H9 (cell line): Measurements from ENCODE around the gene MAPK8IP2. TPM values are rescaled to one million over a fixed set of nuclear protein-coding genes. Genes with fewer than 3 reads are reported as not detected.

Experiments used
- DNase-seq: peaks from one replicate; pipeline ENCODE4 v3.0.0-alpha.2; 2017
- H2AFZ ChIP-seq: one replicate; pipeline ENCODE4 v1.6.1; 2013; ENCODE audit warnings: mild to moderate bottlenecking, low read length, control low read depth, moderate library complexity
- H2AK5ac ChIP-seq: 2 replicates; pipeline ENCODE4 v1.6.1; 2013; ENCODE audit warnings: low read length, control low read depth, mixed read lengths; ENCODE audit not compliant: insufficient read length
- H2BK120ac ChIP-seq: one replicate; pipeline ENCODE4 v1.6.1; 2013; ENCODE audit warnings: low read depth, mild to moderate bottlenecking, low read length, control low read depth, inconsistent platforms; ENCODE audit not compliant: poor library complexity, severe bottlenecking
- H2BK12ac ChIP-seq: 2 replicates; pipeline ENCODE4 v1.6.1; 2013; ENCODE audit warnings: low read length, control low read depth, mixed read lengths, low read depth; ENCODE audit not compliant: insufficient read length
- H2BK15ac ChIP-seq: 2 replicates; pipeline ENCODE4 v1.6.1; 2013; ENCODE audit warnings: low read depth, low read length, control low read depth
- H2BK20ac ChIP-seq: one replicate; pipeline ENCODE4 v1.6.1; 2013; ENCODE audit warnings: low read depth, mild to moderate bottlenecking, low read length, control low read depth, inconsistent platforms; ENCODE audit not compliant: poor library complexity, severe bottlenecking
- H2BK5ac ChIP-seq: 2 replicates; pipeline ENCODE4 v1.6.1; 2013; ENCODE audit warnings: low read length, control low read depth, mixed read lengths; ENCODE audit not compliant: insufficient read length
- H3K14ac ChIP-seq: 2 replicates; pipeline ENCODE4 v1.6.1; 2013; ENCODE audit warnings: low read length, control low read depth; ENCODE audit not compliant: insufficient read depth
- H3K18ac ChIP-seq: 2 replicates; pipeline ENCODE4 v1.6.1; 2013; ENCODE audit warnings: low read depth, mild to moderate bottlenecking, mixed read lengths, low read length, control low read depth; ENCODE audit not compliant: insufficient read length
- H3K23ac ChIP-seq: 2 replicates; pipeline ENCODE4 v1.6.1; 2013; ENCODE audit warnings: low read length, control low read depth, mixed read lengths, low read depth; ENCODE audit not compliant: insufficient read length
- H3K23me2 ChIP-seq: 2 replicates; pipeline ENCODE4 v1.6.1; 2013; ENCODE audit warnings: low read depth, mild to moderate bottlenecking, mixed read lengths, low read length, control low read depth; ENCODE audit not compliant: insufficient read length, poor library complexity, severe bottlenecking
- H3K27ac ChIP-seq: 2 replicates; pipeline ENCODE4 v1.5.1; 2013; ENCODE audit warnings: low read length, control low read depth, mixed read lengths, low read depth; ENCODE audit not compliant: insufficient read length
- H3K27me3 ChIP-seq: 2 replicates; pipeline ENCODE4 v1.6.1; 2013; ENCODE audit warnings: low read length, control low read depth, inconsistent platforms; ENCODE audit not compliant: insufficient read depth
- H3K4ac ChIP-seq: 2 replicates; pipeline ENCODE4 v1.6.1; 2013; ENCODE audit warnings: low read depth, mild to moderate bottlenecking, control low read depth, inconsistent platforms, low read length, moderate library complexity
- H3K4me1 ChIP-seq: 2 replicates; pipeline ENCODE4 v1.6.1; 2013; ENCODE audit warnings: low read length, control low read depth, inconsistent platforms; ENCODE audit not compliant: insufficient read depth
- H3K4me2 ChIP-seq: 2 replicates; pipeline ENCODE4 v1.6.1; 2013; ENCODE audit warnings: low read length, control low read depth, mixed read lengths; ENCODE audit not compliant: insufficient read length, insufficient read depth
- H3K56ac ChIP-seq: 2 replicates; pipeline ENCODE4 v1.6.1; 2013; ENCODE audit warnings: low read depth, mild to moderate bottlenecking, mixed read lengths, low read length, control low read depth; ENCODE audit not compliant: insufficient read length
- H3K79me1 ChIP-seq: 2 replicates; pipeline ENCODE4 v1.6.1; 2013; ENCODE audit warnings: low read depth, mild to moderate bottlenecking, moderate library complexity, low read length, control low read depth, inconsistent platforms; ENCODE audit not compliant: insufficient read depth, poor library complexity, severe bottlenecking
- H3K79me2 ChIP-seq: 2 replicates; pipeline ENCODE4 v1.6.1; 2013; ENCODE audit warnings: low read length, control low read depth, inconsistent platforms; ENCODE audit not compliant: insufficient read depth
- H3K9ac ChIP-seq: 2 replicates; pipeline ENCODE4 v1.6.1; 2013; ENCODE audit warnings: low read length, control low read depth, mixed read lengths; ENCODE audit not compliant: insufficient read length; ENCODE audit errors: extremely low read depth
- H3K9me3 ChIP-seq: one replicate; pipeline ENCODE4 v1.6.1; 2013; ENCODE audit warnings: low read depth, low read length, inconsistent platforms; ENCODE audit not compliant: control insufficient read depth
- H3T11ph ChIP-seq: one replicate; pipeline ENCODE4 v1.6.1; 2013; ENCODE audit warnings: mild to moderate bottlenecking, low read length, control low read depth, inconsistent platforms
- H4K20me1 ChIP-seq: one replicate; pipeline ENCODE4 v1.6.1; 2013; ENCODE audit not compliant: control insufficient read depth, insufficient read length, insufficient read depth
- H4K5ac ChIP-seq: 2 replicates; pipeline ENCODE4 v1.6.1; 2013; ENCODE audit warnings: low read depth, mild to moderate bottlenecking, mixed read lengths, low read length, control low read depth; ENCODE audit not compliant: insufficient read length
- H4K8ac ChIP-seq: replicated peaks from 2 replicates; pipeline ENCODE4 v1.6.1; 2013; ENCODE audit warnings: low read length, control low read depth, mixed read lengths, low read depth; ENCODE audit not compliant: insufficient read length
- H4K91ac ChIP-seq: 2 replicates; pipeline ENCODE4 v1.6.1; 2013; ENCODE audit warnings: low read depth, mild to moderate bottlenecking, moderate library complexity, mixed read lengths, low read length, control low read depth; ENCODE audit not compliant: insufficient read length
- H3K27ac Mint-ChIP-seq, 3 experiments: 2 replicates in 2 of 3; 3 replicates in 1 of 3; pipeline ENCODE4 v1.8.0; 2020 to 2021; ENCODE audit warnings: mixed read lengths in 3 of 3, mild to moderate bottlenecking in 1 of 3, moderate library complexity in 1 of 3
- H3K27me3 Mint-ChIP-seq: 2 replicates; pipeline ENCODE4 v1.8.0; 2021; ENCODE audit warnings: low read depth, mild to moderate bottlenecking, moderate library complexity, mixed read lengths
- H3K36me3 Mint-ChIP-seq, 3 experiments: 2 replicates in 2 of 3; 3 replicates in 1 of 3; pipeline ENCODE4 v1.8.0; 2020 to 2021; ENCODE audit warnings: low read depth in 3 of 3, mixed read lengths in 3 of 3; ENCODE audit not compliant: insufficient read depth in 1 of 3
- H3K4me1 Mint-ChIP-seq, 2 experiments: 2 replicates each; pipeline ENCODE4 v1.8.0; 2020; ENCODE audit warnings: mixed read lengths in 2 of 2
- H3K4me3 Mint-ChIP-seq, 2 experiments: 2 replicates in 1 of 2; 3 replicates in 1 of 2; pipeline ENCODE4 v1.8.0; 2020 to 2021; ENCODE audit warnings: mild to moderate bottlenecking in 2 of 2, mixed read lengths in 2 of 2, moderate library complexity in 1 of 2
- H3K9me3 Mint-ChIP-seq, 2 experiments: 2 replicates in 1 of 2; 3 replicates in 1 of 2; pipeline ENCODE4 v1.8.0; 2020; ENCODE audit warnings: mild to moderate bottlenecking in 2 of 2, mixed read lengths in 2 of 2, moderate library complexity in 1 of 2
- WGBS: extraction: QIAGEN DNeasy Blood & Tissue Kit; methylation state at CpG from one replicate; pipeline ENCODE4 v1.1.7; 2013; ENCODE audit warnings: missing lambda C conversion rate, low lambda C conversion rate, mixed read lengths; ENCODE audit not compliant: insufficient read length; ENCODE audit errors: extremely low coverage; 5-methylcytosine and 5-hydroxymethylcytosine counted together
- total RNA-seq: library from RNA; stranded (reverse); gene quantifications from 2 replicates; pipeline ENCODE4 v1.2.1, GENCODE V29; 2021
- TF ChIP-seq, protein P1 (sequence below): fragments of 200-600 bp; sonication (generic); conservative IDR thresholded peaks from 3 replicates; pipeline ENCODE4 v1.8.0; 2021; ENCODE audit warnings: antibody characterized with exemption, mild to moderate bottlenecking

MAPK8IP2 gene
- total RNA-seq, 1 experiment from 2014 or later: 5.7 TPM

DNA sequence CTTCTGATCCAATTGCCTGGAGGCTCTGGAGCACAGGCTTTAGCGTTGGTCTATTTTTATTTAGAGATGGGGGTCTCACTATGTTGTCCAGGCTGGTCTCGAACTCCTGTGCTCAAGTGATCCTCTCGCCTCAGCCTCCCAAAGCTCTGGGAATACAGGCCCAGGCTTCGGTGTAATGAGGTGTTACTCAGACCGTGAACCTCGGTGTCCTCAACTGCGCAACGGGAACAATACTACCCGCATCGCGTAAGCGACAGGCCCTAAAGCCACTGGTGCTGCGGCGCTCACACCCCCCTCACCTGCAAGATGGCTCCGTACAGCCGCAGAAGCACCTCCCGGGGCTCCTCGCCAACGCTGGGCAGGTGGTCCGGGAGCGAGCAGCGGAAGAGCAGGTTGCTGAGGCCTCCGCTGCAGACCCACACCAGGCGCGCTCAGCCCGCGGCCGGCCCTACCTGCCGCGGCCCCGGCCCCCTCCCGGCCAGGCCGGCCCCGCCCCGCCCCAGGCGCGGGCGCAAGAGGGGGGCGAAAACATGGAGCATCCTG is 18.6 kb upstream of the MAPK8IP2 start:
- no CpG with 5 or more reads among the region's 39 CpGs for WGBS
- H4K8ac ChIP-seq: no peak overlapping the region
- no peak overlapping the region for H3K27ac ChIP-seq
- H4K91ac ChIP-seq: no peak overlapping the region
- Mint-ChIP-seq H3K36me3 (peaks cover 4 to 24% (median 20%) of the 10 kb centered on the region in 3 experiments; a peak in 6 of 7 replicates), H3K9me3 (no peaks in the 10 kb centered on the region), H3K27ac (peak overlapping the region; percentile 85 to 90 (median 86); a peak in 4 of 7 replicates), H3K27me3 (peaks cover 6% of the 10 kb centered on the region), H3K4me1 (peaks cover 14 to 23% of the 10 kb centered on the region in 2 experiments), H3K4me3 (peak overlapping the region; percentile 80 to 89)
- H3T11ph ChIP-seq: no peak overlapping the region
- no peaks in the 10 kb centered on the region for H4K20me1 ChIP-seq
- no peak for DNase-seq
- TF ChIP-seq, protein P1, sequence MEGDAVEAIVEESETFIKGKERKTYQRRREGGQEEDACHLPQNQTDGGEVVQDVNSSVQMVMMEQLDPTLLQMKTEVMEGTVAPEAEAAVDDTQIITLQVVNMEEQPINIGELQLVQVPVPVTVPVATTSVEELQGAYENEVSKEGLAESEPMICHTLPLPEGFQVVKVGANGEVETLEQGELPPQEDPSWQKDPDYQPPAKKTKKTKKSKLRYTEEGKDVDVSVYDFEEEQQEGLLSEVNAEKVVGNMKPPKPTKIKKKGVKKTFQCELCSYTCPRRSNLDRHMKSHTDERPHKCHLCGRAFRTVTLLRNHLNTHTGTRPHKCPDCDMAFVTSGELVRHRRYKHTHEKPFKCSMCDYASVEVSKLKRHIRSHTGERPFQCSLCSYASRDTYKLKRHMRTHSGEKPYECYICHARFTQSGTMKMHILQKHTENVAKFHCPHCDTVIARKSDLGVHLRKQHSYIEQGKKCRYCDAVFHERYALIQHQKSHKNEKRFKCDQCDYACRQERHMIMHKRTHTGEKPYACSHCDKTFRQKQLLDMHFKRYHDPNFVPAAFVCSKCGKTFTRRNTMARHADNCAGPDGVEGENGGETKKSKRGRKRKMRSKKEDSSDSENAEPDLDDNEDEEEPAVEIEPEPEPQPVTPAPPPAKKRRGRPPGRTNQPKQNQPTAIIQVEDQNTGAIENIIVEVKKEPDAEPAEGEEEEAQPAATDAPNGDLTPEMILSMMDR: no peak
- no peak overlapping the region for H2AFZ ChIP-seq
- no peak overlapping the region for H3K14ac ChIP-seq
- H2AK5ac ChIP-seq: no peak overlapping the region
- no peaks in the 10 kb centered on the region for H3K23me2 ChIP-seq
- no peak overlapping the region for H2BK5ac ChIP-seq
- no peaks in the 10 kb centered on the region for H3K79me2 ChIP-seq
- H2BK120ac ChIP-seq: no peak overlapping the region
- no peaks in the 10 kb centered on the region for H3K9me3 ChIP-seq
- H2BK15ac ChIP-seq: no peak overlapping the region
- H3K4me2 ChIP-seq: peak overlapping the region; percentile 54
- no peak overlapping the region for H2BK20ac ChIP-seq
- H3K4me1 ChIP-seq: peaks cover 2% of the 10 kb centered on the region; the same call in 1 of the 2 replicates
- H3K27me3 ChIP-seq: no peaks in the 10 kb centered on the region
- H4K5ac ChIP-seq: no peak overlapping the region
- no peak overlapping the region for H3K56ac ChIP-seq
- peak overlapping the region; percentile 51 for H3K9ac ChIP-seq
- H3K23ac ChIP-seq: no peak overlapping the region
- no peak overlapping the region for H2BK12ac ChIP-seq
- no peak overlapping the region for H3K18ac ChIP-seq
- peaks cover 4% of the 10 kb centered on the region for H3K79me1 ChIP-seq
- no peak overlapping the region for H3K4ac ChIP-seq
